DMS53 (cell line): ENCODE measurements around the gene KIAA1671.

Experiments
- DNase-seq: peaks from one replicate; lab custom pipeline; 2025; lab: John Stamatoyannopoulos, UW

KIAA1671 gene

GRCh38 chr22:25094579-25094978 lies 142.1 kb downstream of the KIAA1671 start:
- DNase-seq: no peak

GRCh38 chr22:25095869-25096268 lies 143.4 kb downstream of the KIAA1671 start:
- DNase-seq: no peak

- no peak for DNase-seq
Observed at GRCh38 chr22:25096638-25097405, 144.3 kb downstream of the KIAA1671 start.

- DNase-seq: no peak
Observed at GRCh38 chr22:25098445-25099081, 146.0 kb downstream of the KIAA1671 start.

- DNase-seq: no peak
Observed at GRCh38 chr22:25099202-25099601, 146.7 kb downstream of the KIAA1671 start.

GRCh38 chr22:25100402-25100801 lies 147.9 kb downstream of the KIAA1671 start:
- DNase-seq: no peak

GRCh38 chr22:25100948-25101347 lies 148.4 kb downstream of the KIAA1671 start:
- DNase-seq: no peak

- DNase-seq: no peak
Observed at GRCh38 chr22:25101501-25101900, 149.0 kb downstream of the KIAA1671 start.

GRCh38 chr22:25101986-25102385 lies 149.5 kb downstream of the KIAA1671 start:
- DNase-seq: no peak

GRCh38 chr22:25102722-25103121 lies 150.2 kb downstream of the KIAA1671 start:
- DNase-seq: no peak

GRCh38 chr22:25104367-25104766 lies 151.9 kb downstream of the KIAA1671 start:
- DNase-seq: no peak

- no peak for DNase-seq
Observed at GRCh38 chr22:25105817-25106650, 153.5 kb downstream of the KIAA1671 start.

GRCh38 chr22:25109878-25110595 lies 157.5 kb downstream of the KIAA1671 start:
- DNase-seq: peak; percentile 77

- DNase-seq: no peak
Observed at GRCh38 chr22:25110596-25110845, 158.0 kb downstream of the KIAA1671 start.

- DNase-seq: peak; percentile 95
Observed at GRCh38 chr22:25110846-25111578, 158.5 kb downstream of the KIAA1671 start.

- DNase-seq: peak; percentile 60
Observed at GRCh38 chr22:25111579-25112517, 159.3 kb downstream of the KIAA1671 start.

GRCh38 chr22:25112538-25113253 lies 160.2 kb downstream of the KIAA1671 start:
- DNase-seq: peak; percentile 54

GRCh38 chr22:25113316-25113721 lies 160.8 kb downstream of the KIAA1671 start:
- DNase-seq: peak; percentile 90
